Mesenchymal stem cell (in vitro differentiated cells and primary cell): ENCODE measurements around the gene SKOR1.

ENCODE experiments used
- DNase-seq: peaks from one replicate; pipeline ENCODE4 v3.0.0-alpha.2; 2013
- H2AFZ ChIP-seq: one replicate; pipeline ENCODE4 v1.6.1; 2013; ENCODE audit warnings: low read depth, mild to moderate bottlenecking, control low read depth, inconsistent platforms, low read length, moderate library complexity
- H2AK5ac ChIP-seq: 2 replicates; pipeline ENCODE4 v1.6.1; 2013; ENCODE audit warnings: low read length, moderate library complexity, mild to moderate bottlenecking, inconsistent platforms; ENCODE audit not compliant: severe bottlenecking
- H2BK120ac ChIP-seq: one replicate; pipeline ENCODE4 v1.6.1; 2013; ENCODE audit warnings: low read depth, mild to moderate bottlenecking, inconsistent platforms, low read length, moderate library complexity
- H2BK12ac ChIP-seq, 2 experiments: one replicate each; pipeline ENCODE4 v1.6.1; 2013; ENCODE audit warnings: inconsistent platforms in 2 of 2, low read length in 2 of 2, mild to moderate bottlenecking in 2 of 2, moderate library complexity in 2 of 2, control low read depth in 1 of 2
- H2BK15ac ChIP-seq: one replicate; pipeline ENCODE4 v1.6.1; 2013; ENCODE audit warnings: mild to moderate bottlenecking, low read depth, inconsistent platforms; ENCODE audit not compliant: poor library complexity, severe bottlenecking
- H2BK5ac ChIP-seq: 2 replicates; pipeline ENCODE4 v1.6.1; 2013; ENCODE audit warnings: low read depth, mild to moderate bottlenecking, low read length, control low read depth, inconsistent platforms; ENCODE audit not compliant: poor library complexity, severe bottlenecking
- H3K14ac ChIP-seq, 2 experiments: one replicate each; pipeline ENCODE4 v1.6.1; 2013; ENCODE audit warnings: inconsistent platforms in 2 of 2, low read length in 2 of 2, control low read depth in 1 of 2, mild to moderate bottlenecking in 1 of 2, moderate library complexity in 1 of 2
- H3K18ac ChIP-seq, 2 experiments: one replicate each; pipeline ENCODE4 v1.6.1; 2013; ENCODE audit warnings: inconsistent platforms in 2 of 2, low read length in 2 of 2, control low read depth in 1 of 2, low read depth in 1 of 2, mild to moderate bottlenecking in 1 of 2
- H3K23ac ChIP-seq, 2 experiments: one replicate each; pipeline ENCODE4 v1.6.1; 2013; ENCODE audit warnings: inconsistent platforms in 2 of 2, low read length in 2 of 2, mild to moderate bottlenecking in 2 of 2, moderate library complexity in 2 of 2, control low read depth in 1 of 2
- H3K27ac ChIP-seq: 2 replicates; pipeline ENCODE4 v1.5.1; 2013; ENCODE audit warnings: mild to moderate bottlenecking, moderate library complexity, low read length, control low read depth, inconsistent platforms; ENCODE audit not compliant: poor library complexity, severe bottlenecking
- H3K27me3 ChIP-seq, 2 experiments: 2 replicates each; pipeline versions ENCODE4 v1.6.1 to v1.7.0; 2013; ENCODE audit warnings: low read length in 2 of 2, mild to moderate bottlenecking in 2 of 2, moderate library complexity in 2 of 2, control low read depth in 1 of 2, inconsistent platforms in 1 of 2; ENCODE audit not compliant: control insufficient read depth in 1 of 2, insufficient read depth in 1 of 2
- H3K36me3 ChIP-seq, 2 experiments: 2 replicates each; pipeline versions ENCODE4 v1.6.1 to v1.7.0; 2013; ENCODE audit warnings: low read length in 2 of 2, control low read depth in 1 of 2, inconsistent platforms in 1 of 2, low read depth in 1 of 2, mild to moderate bottlenecking in 1 of 2; ENCODE audit not compliant: insufficient read depth in 2 of 2, control insufficient read depth in 1 of 2
- H3K4ac ChIP-seq, 2 experiments: one replicate each; pipeline ENCODE4 v1.6.1; 2013; ENCODE audit warnings: inconsistent platforms in 2 of 2, low read length in 2 of 2, mild to moderate bottlenecking in 2 of 2, moderate library complexity in 2 of 2, control low read depth in 1 of 2, low read depth in 1 of 2
- H3K4me1 ChIP-seq: 2 replicates; pipeline ENCODE4 v1.6.1; 2013; ENCODE audit warnings: low read depth, low read length, control low read depth; ENCODE audit not compliant: control insufficient read depth, insufficient read depth
- H3K4me2 ChIP-seq: 2 replicates; pipeline ENCODE4 v1.6.1; 2013; ENCODE audit warnings: low read length, mild to moderate bottlenecking, inconsistent platforms; ENCODE audit not compliant: poor library complexity, severe bottlenecking
- H3K4me3 ChIP-seq, 2 experiments: 2 replicates each; pipeline versions ENCODE4 v1.5.1 to v1.7.0; 2013; ENCODE audit warnings: low read length in 2 of 2, mild to moderate bottlenecking in 2 of 2, control low read depth in 1 of 2, low read depth in 1 of 2; ENCODE audit not compliant: insufficient read depth in 1 of 2
- H3K79me1 ChIP-seq: replicated peaks from 2 replicates; pipeline ENCODE4 v1.6.1; 2013; ENCODE audit warnings: mild to moderate bottlenecking, control low read depth, low read length, inconsistent platforms; ENCODE audit not compliant: poor library complexity, severe bottlenecking
- H3K9ac ChIP-seq: 2 replicates; pipeline ENCODE4 v1.7.0; 2013; ENCODE audit warnings: mild to moderate bottlenecking, low read length, moderate library complexity
- H3K9me3 ChIP-seq: 2 replicates; pipeline ENCODE4 v1.7.0; 2013; ENCODE audit warnings: mild to moderate bottlenecking, low read length; ENCODE audit not compliant: control insufficient read depth
- H4K8ac ChIP-seq: one replicate; pipeline ENCODE4 v1.6.1; 2013; ENCODE audit warnings: inconsistent platforms, mild to moderate bottlenecking, low read length, moderate library complexity
- H4K91ac ChIP-seq: one replicate; pipeline ENCODE4 v1.6.1; 2013; ENCODE audit warnings: mild to moderate bottlenecking, low read length, inconsistent platforms
- WGBS: methylation state at CpG from one replicate; pipeline ENCODE4 v1.1.7; 2013; ENCODE audit warnings: mixed read lengths; 5-methylcytosine and 5-hydroxymethylcytosine counted together

SKOR1 gene

DNA sequence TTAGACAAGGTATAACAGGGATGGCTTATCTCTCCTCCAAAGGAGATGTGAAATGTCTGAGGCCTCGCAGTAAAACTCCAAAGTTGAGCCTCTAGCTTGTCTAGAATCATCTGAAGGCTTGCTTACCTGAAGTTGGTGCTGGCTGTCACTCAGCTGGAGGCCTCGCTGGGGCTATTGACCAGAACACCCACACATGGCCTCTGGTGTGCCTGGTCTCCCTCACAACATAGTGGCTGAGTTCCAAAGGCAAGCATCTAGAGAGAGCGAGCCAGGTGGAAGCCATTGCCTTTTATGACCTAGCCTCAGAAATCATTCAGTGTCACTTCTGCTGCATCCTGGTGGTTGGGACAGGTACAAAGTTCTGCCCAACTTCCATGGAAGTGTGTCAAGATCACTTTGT, 31.9 kb downstream of the SKOR1 start:
- no peak overlapping the region for H2BK15ac ChIP-seq
- H4K91ac ChIP-seq: no peak overlapping the region
- no peak overlapping the region for H3K4ac ChIP-seq
- no peak overlapping the region for H3K27ac ChIP-seq
- no peak overlapping the region for H3K23ac ChIP-seq
- H3K36me3 ChIP-seq: no peaks in the 10 kb centered on the region
- no peak overlapping the region for H4K8ac ChIP-seq
- H2AFZ ChIP-seq: no peak overlapping the region
- H3K18ac ChIP-seq: no peak overlapping the region
- H3K14ac ChIP-seq: no peak overlapping the region
- H2BK5ac ChIP-seq: no peak overlapping the region
- H3K4me1 ChIP-seq: peaks cover 14% of the 10 kb centered on the region
- H3K79me1 ChIP-seq: no peaks in the 10 kb centered on the region
- H3K27me3 ChIP-seq: peaks cover 0 to 3% of the 10 kb centered on the region in 2 experiments
- no peak for DNase-seq
- H3K4me2 ChIP-seq: no peak overlapping the region
- no peak overlapping the region for H3K4me3 ChIP-seq
- 89% methylated on average over 3 of the region's 3 CpGs for WGBS
- no peak overlapping the region for H2AK5ac ChIP-seq
- H3K9ac ChIP-seq: no peak overlapping the region
- H2BK120ac ChIP-seq: no peak overlapping the region
- H2BK12ac ChIP-seq: no peak overlapping the region
- H3K9me3 ChIP-seq: no peaks in the 10 kb centered on the region

DNA sequence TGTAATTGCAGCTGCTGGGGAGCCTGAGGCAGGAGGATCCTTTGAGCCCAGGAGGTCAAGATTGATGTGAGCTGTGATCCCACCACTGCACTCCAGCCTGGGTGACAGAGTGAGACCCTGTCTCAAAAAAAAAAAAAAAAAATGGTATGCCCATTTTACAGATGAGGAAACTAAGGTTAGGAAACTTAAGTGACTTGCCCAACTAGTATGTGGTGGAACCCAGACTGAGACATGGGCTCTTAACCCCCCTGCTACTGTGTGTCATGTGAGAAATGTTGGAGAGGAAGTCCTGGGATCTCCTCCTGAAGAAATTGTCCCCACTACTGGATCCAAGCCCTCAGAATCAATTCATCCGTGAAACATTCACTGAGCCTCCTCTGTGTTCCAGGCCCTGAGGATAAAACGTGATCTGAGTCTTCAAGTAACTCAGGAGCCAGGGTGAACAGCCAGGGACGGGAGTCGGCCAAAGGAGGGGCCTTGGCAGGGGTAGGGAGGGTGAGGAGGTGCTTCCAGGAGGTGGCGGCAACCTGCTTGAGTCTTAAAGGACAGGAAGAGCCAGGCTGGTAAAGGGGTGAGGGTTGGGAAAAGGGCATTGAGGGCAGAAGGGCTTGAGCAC, 34.1 kb downstream of the SKOR1 start:
- Histone ChIP-seq H4K8ac (no peak overlapping the region), H2BK12ac (no peak overlapping the region), H3K9me3 (no peaks in the 10 kb centered on the region), H3K36me3 (no peaks in the 10 kb centered on the region), H3K9ac (no peak overlapping the region), H2BK15ac (peak overlapping the region; percentile 73), H3K4me1 (peaks cover 19% of the 10 kb centered on the region), H4K91ac (no peak overlapping the region), H2BK5ac (no peak overlapping the region), H3K14ac (no peak overlapping the region), H3K4me3 (no peak overlapping the region), H3K18ac (no peak overlapping the region), H2BK120ac (no peak overlapping the region), H3K27me3 (peaks cover 0 to 7% of the 10 kb centered on the region in 2 experiments), H2AFZ (no peak overlapping the region), H2AK5ac (no peak overlapping the region), H3K79me1 (no peaks in the 10 kb centered on the region), H3K23ac (no peak overlapping the region), H3K4me2 (no peak overlapping the region), H3K27ac (no peak overlapping the region), H3K4ac (peak overlapping the region in 1 of 2 experiments; percentile 27)
- 87% methylated on average over 5 of the region's 5 CpGs for WGBS
- no peak for DNase-seq

DNA sequence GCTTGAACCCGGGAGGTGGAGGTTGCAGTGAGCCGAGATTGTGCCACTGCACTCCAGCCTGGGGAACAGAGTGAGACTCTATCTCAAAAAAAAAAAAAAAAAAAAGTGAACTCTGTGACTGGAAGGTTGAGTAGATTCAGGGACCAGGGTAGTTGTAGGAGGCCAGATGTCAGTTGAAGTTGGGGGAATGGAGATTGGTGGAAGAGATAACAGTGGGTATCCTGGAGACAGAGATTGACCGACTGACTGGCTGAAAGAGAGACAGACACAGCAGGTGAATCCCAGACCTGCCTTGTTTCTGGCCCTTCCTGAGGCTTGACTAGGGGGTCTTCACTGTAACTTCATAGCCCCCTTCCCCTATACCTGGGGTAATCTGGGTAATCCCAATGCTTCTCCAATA, 36.7 kb downstream of the SKOR1 start:
- H3K4ac ChIP-seq: no peak overlapping the region
- no peak overlapping the region for H4K8ac ChIP-seq
- no peak overlapping the region for H2BK5ac ChIP-seq
- H2BK120ac ChIP-seq: no peak overlapping the region
- WGBS: 89% methylated on average over 3 of the region's 3 CpGs
- H4K91ac ChIP-seq: no peak overlapping the region
- H3K9me3 ChIP-seq: no peaks in the 10 kb centered on the region
- no peak overlapping the region for H2BK15ac ChIP-seq
- H2AK5ac ChIP-seq: no peak overlapping the region
- no peak overlapping the region for H3K4me2 ChIP-seq
- no peak overlapping the region for H2AFZ ChIP-seq
- no peaks in the 10 kb centered on the region for H3K79me1 ChIP-seq
- H3K27ac ChIP-seq: no peak overlapping the region
- no peak for DNase-seq
- no peak overlapping the region for H3K23ac ChIP-seq
- peaks cover 0 to 12% of the 10 kb centered on the region in 2 experiments for H3K27me3 ChIP-seq
- H3K18ac ChIP-seq: no peak overlapping the region
- no peaks in the 10 kb centered on the region for H3K36me3 ChIP-seq
- H3K4me1 ChIP-seq: peaks cover 18% of the 10 kb centered on the region
- H3K9ac ChIP-seq: no peak overlapping the region
- no peak overlapping the region for H3K4me3 ChIP-seq
- no peak overlapping the region for H2BK12ac ChIP-seq
- no peak overlapping the region for H3K14ac ChIP-seq

DNA sequence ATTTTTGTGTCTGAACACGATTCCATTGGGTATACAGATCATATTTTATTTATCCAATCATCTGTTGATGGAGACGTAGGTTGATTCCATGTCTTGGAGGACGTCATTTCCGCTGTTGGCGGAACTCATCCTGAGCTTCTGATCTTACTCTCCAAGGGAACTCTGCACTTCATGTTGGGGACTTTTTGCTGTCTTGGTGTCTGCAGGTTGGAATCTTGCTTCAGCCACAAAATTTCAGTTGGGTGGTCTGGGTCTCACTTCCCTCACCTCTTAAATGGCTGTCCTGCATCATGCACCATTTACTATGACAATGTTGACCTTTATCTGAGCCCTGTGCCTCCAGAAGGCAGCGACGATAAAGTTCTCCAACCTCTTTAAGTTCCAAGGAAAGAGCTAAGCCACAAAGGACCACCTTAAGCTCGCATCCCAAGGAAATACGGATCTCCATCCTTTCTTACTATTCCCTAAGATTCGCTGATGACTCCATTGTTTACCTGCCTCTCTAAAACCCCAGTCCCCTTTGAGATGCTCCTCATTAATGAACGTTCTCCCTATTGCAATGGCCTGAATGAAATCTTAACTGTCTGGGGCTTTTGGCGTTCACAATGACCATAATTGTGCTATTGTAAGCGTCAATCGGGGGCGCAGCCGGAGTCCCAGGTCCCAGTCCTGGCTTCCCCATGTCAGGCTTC, 37.6 kb downstream of the SKOR1 start:
- Histone ChIP-seq H3K4me3 (peak overlapping the region in 1 of 2 experiments; percentile 75), H3K27ac (no peak overlapping the region), H3K23ac (no peak overlapping the region), H2BK12ac (no peak overlapping the region), H3K79me1 (no peaks in the 10 kb centered on the region), H4K8ac (no peak overlapping the region), H4K91ac (peak overlapping the region; percentile 10), H3K14ac (no peak overlapping the region), H3K36me3 (no peaks in the 10 kb centered on the region), H2AK5ac (no peak overlapping the region), H3K4me2 (peak overlapping the region; percentile 70), H3K4me1 (peaks cover 18% of the 10 kb centered on the region), H3K18ac (no peak overlapping the region), H3K4ac (no peak overlapping the region), H3K9me3 (no peaks in the 10 kb centered on the region), H2BK15ac (no peak overlapping the region), H2BK120ac (no peak overlapping the region), H3K9ac (peak overlapping the region; percentile 76), H2AFZ (no peak overlapping the region), H3K27me3 (peaks cover 0 to 12% of the 10 kb centered on the region in 2 experiments), H2BK5ac (no peak overlapping the region)
- no peak for DNase-seq
- WGBS: 82% methylated on average over 16 of the region's 16 CpGs
